ENCODE measurements around the gene SDF2.

SDF2 gene

DNA sequence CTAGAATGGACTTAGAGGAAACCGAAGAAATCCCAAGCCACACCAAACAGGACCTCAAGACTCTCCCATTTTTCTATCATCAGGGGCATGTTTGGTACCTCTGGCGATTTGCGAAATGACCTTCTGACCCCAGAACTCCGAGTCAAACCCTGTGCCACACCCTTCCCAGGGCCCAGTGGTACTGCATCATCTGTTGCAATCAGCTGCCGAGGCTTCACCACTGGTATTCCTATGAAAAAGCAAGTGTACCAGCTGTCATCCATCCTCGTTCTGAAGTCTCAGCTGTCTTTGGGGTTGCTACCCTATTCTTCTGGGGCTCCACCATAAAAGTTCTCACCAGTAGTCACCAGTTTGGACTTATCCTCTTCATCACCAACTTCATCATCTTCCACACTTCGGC is 45.4 kb downstream of the SDF2 start:
- no peak overlapping the region for H2AFZ ChIP-seq (ENCODE audit: low read depth, low read length, severe bottlenecking)
- peaks cover 53% of the 10 kb centered on the region for H3K36me3 ChIP-seq (ENCODE audit: low read length)
- H4K20me1 ChIP-seq (ENCODE audit: low read depth, low read length), result no peaks in the 10 kb centered on the region
- H3F3A ChIP-seq (ENCODE audit: insufficient read depth), result no peaks in the 10 kb centered on the region
- H3K9ac ChIP-seq (ENCODE audit: low read length), result no peak overlapping the region
- H3K79me2 ChIP-seq (ENCODE audit: insufficient read depth, low read length), result no peaks in the 10 kb centered on the region
- H3K9me3 ChIP-seq (ENCODE audit: insufficient read depth, low read length), result no peaks in the 10 kb centered on the region
- no peak overlapping the region for H3K27ac ChIP-seq (ENCODE audit: low read depth, low read length)
- no peaks in the 10 kb centered on the region for H3K27me3 ChIP-seq (ENCODE audit: low read length)
- H3K4me3 ChIP-seq (ENCODE audit: insufficient read depth, low read length, poor library complexity, severe bottlenecking), result no peak overlapping the region
- no peaks in the 10 kb centered on the region for H3K9me2 ChIP-seq (replicated peaks; ENCODE audit: insufficient read depth, low read length)
- TF ChIP-seq, protein P1, sequence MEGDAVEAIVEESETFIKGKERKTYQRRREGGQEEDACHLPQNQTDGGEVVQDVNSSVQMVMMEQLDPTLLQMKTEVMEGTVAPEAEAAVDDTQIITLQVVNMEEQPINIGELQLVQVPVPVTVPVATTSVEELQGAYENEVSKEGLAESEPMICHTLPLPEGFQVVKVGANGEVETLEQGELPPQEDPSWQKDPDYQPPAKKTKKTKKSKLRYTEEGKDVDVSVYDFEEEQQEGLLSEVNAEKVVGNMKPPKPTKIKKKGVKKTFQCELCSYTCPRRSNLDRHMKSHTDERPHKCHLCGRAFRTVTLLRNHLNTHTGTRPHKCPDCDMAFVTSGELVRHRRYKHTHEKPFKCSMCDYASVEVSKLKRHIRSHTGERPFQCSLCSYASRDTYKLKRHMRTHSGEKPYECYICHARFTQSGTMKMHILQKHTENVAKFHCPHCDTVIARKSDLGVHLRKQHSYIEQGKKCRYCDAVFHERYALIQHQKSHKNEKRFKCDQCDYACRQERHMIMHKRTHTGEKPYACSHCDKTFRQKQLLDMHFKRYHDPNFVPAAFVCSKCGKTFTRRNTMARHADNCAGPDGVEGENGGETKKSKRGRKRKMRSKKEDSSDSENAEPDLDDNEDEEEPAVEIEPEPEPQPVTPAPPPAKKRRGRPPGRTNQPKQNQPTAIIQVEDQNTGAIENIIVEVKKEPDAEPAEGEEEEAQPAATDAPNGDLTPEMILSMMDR (IDR thresholded peaks at IDR 0.05; ENCODE audit: insufficient read depth, low read length, poor library complexity, severe bottlenecking), result no peak
- no peak for TF ChIP-seq EZH2phosphoT487 (conservative IDR thresholded peaks at IDR 0.05; ENCODE audit: low read length)
- H3K4me2 ChIP-seq (ENCODE audit: low read depth, low read length, poor library complexity, severe bottlenecking), result no peak overlapping the region

DNA sequence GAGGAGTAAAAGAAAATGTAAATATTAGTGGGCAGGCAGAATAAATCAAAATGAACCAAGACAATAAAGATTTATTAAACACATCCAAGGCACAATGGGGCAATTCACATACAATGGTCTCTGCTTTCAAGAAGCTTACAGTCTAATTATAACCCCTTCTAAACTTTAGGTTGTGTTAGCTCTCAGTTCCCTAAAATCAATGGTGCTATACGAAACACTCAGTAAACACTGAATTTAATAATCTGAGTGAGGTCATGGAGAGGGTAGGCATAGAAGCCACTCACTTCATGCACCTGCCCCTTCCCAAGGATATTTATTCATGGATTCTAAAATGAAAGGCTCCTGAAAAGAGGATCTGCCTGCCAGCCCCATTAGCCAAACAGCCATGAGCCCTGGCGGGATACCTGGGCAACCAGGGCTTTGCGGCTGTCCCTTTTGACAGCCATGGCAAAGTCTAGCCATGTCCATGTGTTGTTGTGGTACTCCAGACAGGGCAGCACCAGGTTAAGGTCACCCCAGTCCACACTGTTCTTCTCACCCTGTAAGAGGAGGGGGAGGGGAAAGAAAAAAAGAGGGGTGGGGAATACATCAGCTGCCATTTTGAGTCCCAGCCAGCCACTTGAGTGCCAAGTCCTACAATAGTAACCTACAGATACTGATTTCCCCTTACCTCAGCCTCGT is 46.3 kb downstream of the SDF2 start:
- Histone ChIP-seq H3K27ac (ENCODE audit: low read depth, low read length) (no peak overlapping the region), H3K9ac (ENCODE audit: low read length) (no peak overlapping the region), H2AFZ (ENCODE audit: low read depth, low read length, severe bottlenecking) (no peak overlapping the region), H3K9me3 (ENCODE audit: insufficient read depth, low read length) (no peaks in the 10 kb centered on the region), H3K4me2 (ENCODE audit: low read depth, low read length, poor library complexity, severe bottlenecking) (no peak overlapping the region), H3K36me3 (ENCODE audit: low read length) (peaks cover 44% of the 10 kb centered on the region), H3K9me2 (replicated peaks; ENCODE audit: insufficient read depth, low read length) (no peaks in the 10 kb centered on the region), H4K20me1 (ENCODE audit: low read depth, low read length) (no peaks in the 10 kb centered on the region), H3K79me2 (ENCODE audit: insufficient read depth, low read length) (no peaks in the 10 kb centered on the region), H3K27me3 (ENCODE audit: low read length) (no peaks in the 10 kb centered on the region), H3F3A (ENCODE audit: insufficient read depth) (no peaks in the 10 kb centered on the region), H3K4me3 (ENCODE audit: insufficient read depth, low read length, poor library complexity, severe bottlenecking) (no peak overlapping the region)
- no peak for TF ChIP-seq EZH2phosphoT487 (conservative IDR thresholded peaks at IDR 0.05; ENCODE audit: low read length)
- TF ChIP-seq, protein P1 (IDR thresholded peaks at IDR 0.05; ENCODE audit: insufficient read depth, low read length, poor library complexity, severe bottlenecking), result no peak

DNA sequence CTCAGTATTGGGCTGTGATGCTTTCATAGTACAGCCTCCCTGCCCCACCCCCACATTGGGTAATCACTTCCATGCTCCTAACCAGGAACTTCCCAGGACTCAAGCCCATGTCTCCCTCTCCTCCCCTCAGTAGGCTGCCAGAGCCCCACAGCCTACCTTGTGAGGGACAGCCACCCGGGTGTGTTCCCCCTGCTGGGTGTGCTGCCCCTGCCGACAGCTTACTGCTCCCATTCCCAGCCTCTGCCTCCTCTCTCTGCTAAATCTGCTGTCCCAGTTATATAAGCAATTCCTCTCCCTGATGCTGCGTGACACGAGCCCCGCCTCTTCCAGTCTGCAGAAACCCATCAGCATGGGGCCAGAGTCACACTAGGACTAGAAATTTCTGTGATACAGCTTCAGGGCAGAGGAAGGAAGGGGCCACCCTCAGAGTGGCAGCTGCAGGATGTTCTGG is 47.8 kb downstream of the SDF2 start, which contains the start of gene RSKR:
TSS of gene RSKR (minus strand) at position 255 of the 451 bp plus-strand sequence. CDS start at position 231, 24 bp downstream.
- Histone ChIP-seq H3K27me3 (ENCODE audit: low read length) (no peaks in the 10 kb centered on the region), H3K9ac (ENCODE audit: low read length) (no peak within 1 kb of the TSS), H3F3A (ENCODE audit: insufficient read depth) (no peaks in the 10 kb centered on the region), H3K9me2 (replicated peaks; ENCODE audit: insufficient read depth, low read length) (no peaks in the 10 kb centered on the region), H3K9me3 (ENCODE audit: insufficient read depth, low read length) (no peaks in the 10 kb centered on the region), H3K4me2 (ENCODE audit: low read depth, low read length, poor library complexity, severe bottlenecking) (no peak within 1 kb of the TSS), H3K4me3 (ENCODE audit: insufficient read depth, low read length, poor library complexity, severe bottlenecking) (no peak within 1 kb of the TSS), H3K36me3 (ENCODE audit: low read length) (peaks cover 31% of the 10 kb centered on the region), H2AFZ (ENCODE audit: low read depth, low read length, severe bottlenecking) (no peak within 1 kb of the TSS), H3K27ac (ENCODE audit: low read depth, low read length) (no peak within 1 kb of the TSS), H4K20me1 (ENCODE audit: low read depth, low read length) (no peaks in the 10 kb centered on the region), H3K79me2 (ENCODE audit: insufficient read depth, low read length) (no peaks in the 10 kb centered on the region)
- TF ChIP-seq, protein P1 (IDR thresholded peaks at IDR 0.05; ENCODE audit: insufficient read depth, low read length, poor library complexity, severe bottlenecking), result no peak
- TF ChIP-seq EZH2phosphoT487 (conservative IDR thresholded peaks at IDR 0.05; ENCODE audit: low read length), result no peak

Data from SU-DHL-6 (cell line).